ENCODE data around the gene AMPD2.

DNA sequence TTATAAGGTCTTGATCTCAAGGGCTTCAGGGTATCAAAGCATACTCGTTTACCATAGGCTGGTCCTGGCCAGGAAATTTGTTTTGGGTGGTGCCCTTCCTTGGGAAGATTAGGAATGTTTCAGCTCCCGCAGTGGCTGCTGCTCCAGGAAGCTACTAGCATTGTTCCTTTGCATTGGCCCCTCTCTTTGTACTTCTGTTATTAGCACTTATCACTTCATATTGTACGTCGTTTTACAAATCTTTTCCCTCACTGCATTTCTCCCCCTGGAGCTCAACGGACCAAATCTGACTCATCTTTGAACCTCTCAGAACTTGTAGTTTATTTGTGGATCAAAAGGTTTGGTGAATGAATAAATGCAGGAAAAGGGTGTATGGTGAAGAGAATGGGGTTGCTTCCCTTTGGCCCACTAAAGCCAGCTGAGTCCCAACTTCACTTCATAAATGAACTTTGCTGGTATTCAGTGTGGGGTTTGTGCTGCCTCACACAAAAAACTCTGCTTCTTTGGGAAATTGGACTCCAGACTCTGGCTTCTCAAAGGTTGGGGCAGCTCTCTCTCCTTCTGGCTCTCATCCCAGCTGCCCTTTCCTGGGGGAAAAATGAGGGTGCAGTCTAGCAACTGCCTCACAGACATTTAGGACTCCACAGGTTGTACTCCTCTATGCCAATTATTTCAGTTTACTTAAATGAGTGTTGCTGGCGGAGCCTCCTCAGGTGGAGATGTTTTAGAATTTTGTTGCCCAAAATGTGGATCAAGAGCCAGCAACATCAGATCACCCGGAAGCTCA lies 6.1 kb upstream of the AMPD2 start:
- TF ChIP-seq, protein P1, sequence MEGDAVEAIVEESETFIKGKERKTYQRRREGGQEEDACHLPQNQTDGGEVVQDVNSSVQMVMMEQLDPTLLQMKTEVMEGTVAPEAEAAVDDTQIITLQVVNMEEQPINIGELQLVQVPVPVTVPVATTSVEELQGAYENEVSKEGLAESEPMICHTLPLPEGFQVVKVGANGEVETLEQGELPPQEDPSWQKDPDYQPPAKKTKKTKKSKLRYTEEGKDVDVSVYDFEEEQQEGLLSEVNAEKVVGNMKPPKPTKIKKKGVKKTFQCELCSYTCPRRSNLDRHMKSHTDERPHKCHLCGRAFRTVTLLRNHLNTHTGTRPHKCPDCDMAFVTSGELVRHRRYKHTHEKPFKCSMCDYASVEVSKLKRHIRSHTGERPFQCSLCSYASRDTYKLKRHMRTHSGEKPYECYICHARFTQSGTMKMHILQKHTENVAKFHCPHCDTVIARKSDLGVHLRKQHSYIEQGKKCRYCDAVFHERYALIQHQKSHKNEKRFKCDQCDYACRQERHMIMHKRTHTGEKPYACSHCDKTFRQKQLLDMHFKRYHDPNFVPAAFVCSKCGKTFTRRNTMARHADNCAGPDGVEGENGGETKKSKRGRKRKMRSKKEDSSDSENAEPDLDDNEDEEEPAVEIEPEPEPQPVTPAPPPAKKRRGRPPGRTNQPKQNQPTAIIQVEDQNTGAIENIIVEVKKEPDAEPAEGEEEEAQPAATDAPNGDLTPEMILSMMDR (IDR thresholded peaks at IDR 0.05), result no peak
- TF ChIP-seq EP300 (IDR thresholded peaks at IDR 0.05) (no peak), POLR2A (IDR thresholded peaks at IDR 0.05) (no peak)

Data from upper lobe of left lung (tissue), 4 donors.